Right renal cortex interstitium (tissue), 3 donors: Measurements from ENCODE around the gene PTX4. TPM values are rescaled to one million over a fixed set of nuclear protein-coding genes. Genes with fewer than 3 reads are reported as not detected.

Experiments
- DNase-seq, 3 donors: peaks; one replicate each; pipeline ENCODE4 v3.0.0-alpha.2; 2013; ENCODE audit warnings: low read depth in 3 of 3, low spot score in 2 of 3
- polyA plus RNA-seq, 3 donors: library from polyadenylated mRNA; unstranded; fragments of 120-200 nt; gene quantifications; one replicate each; pipeline ENCODE4 v1.2.1, GENCODE V29; 2013; ENCODE audit not compliant: insufficient read length in 3 of 3

PTX4 gene
- polyA plus RNA-seq, 3 donors, result not detected

GRCh38 chr16:1501630-1502029 lies 12.9 kb upstream of the PTX4 start:
- no peak for DNase-seq

- DNase-seq, result no peak
Measured at GRCh38 chr16:1500465-1501150, 11.9 kb upstream of the PTX4 start.

DNA sequence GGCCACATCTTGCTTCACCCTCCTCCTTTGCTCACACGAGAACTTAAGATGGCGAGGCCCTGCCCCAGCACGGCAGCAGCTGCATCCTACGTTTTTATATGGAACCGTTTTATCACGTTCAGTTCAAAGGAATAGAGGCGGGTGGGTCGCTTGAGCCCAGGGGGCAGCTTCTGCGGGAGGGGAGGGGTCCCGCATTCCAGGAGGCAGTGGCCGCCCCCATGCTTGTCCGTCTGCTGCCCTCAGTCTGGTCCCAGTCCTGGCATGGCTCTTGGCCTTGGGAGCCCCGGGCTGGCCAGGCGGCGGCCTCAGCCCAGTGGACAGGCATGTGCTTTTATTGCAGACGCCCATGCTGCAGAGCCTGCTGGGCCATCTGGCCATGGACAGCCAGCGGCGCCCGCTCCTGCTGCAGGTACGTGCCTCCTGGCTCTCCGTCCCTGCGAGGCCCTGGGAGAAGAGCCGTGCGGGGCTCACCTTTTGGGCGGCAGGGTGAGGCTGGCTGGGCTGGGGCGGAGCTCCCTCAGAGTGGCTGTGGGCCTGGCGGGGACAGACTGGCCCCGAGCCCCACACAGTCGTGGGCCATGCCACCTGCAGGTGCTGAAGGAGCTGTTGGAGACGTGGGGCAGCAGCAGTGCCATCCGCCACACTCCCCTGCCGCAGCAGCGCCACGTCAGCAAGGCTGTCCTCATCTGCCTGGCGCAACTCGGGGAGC lies 11.2 kb upstream of the PTX4 start:
- DNase-seq, result no peak

GRCh38 chr16:1498899-1499676 lies 10.3 kb upstream of the PTX4 start:
- DNase-seq, result no peak

- DNase-seq, result no peak
Measured at GRCh38 chr16:1497014-1497598, 8.4 kb upstream of the PTX4 start.

GRCh38 chr16:1496464-1496863 lies 7.7 kb upstream of the PTX4 start:
- no peak for DNase-seq

GRCh38 chr16:1495889-1496262 lies 7.1 kb upstream of the PTX4 start:
- DNase-seq, result no peak

DNA sequence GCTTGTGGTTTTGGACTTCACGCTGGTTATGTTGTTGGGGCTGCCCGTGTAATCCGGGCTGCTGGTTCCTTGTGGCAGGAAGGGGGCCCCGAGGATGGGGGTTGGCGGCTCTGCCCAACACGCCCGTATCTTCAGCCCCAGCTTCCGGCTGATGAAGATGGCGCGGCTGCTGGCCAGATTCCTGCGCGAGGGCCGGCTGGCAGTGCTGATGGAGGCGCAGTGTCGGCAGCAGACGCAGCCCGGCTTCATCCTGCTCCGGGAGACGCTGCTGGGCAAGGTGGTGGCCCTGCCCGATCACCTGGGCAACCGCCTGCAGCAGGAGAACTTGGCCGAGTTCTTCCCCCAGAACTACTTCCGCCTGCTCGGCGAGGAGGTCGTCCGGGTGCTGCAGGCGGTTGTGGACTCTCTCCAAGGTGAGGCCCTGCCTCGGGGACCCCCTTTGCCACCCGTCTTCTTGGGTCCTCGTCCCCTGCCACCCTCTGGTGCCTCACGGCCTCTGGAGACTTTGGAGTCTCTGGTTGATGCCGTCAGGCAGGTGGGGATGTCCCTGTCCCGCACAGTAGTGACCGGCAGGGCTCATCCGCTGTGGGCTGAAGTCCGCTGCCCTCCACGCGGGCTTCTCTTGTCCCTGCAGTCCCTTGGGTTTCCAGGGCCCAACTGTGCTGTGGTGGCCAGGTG lies 6.6 kb upstream of the PTX4 start:
- no peak for DNase-seq

- DNase-seq, result no peak
Measured at GRCh38 chr16:1494711-1495110, 6.0 kb upstream of the PTX4 start.

DNA sequence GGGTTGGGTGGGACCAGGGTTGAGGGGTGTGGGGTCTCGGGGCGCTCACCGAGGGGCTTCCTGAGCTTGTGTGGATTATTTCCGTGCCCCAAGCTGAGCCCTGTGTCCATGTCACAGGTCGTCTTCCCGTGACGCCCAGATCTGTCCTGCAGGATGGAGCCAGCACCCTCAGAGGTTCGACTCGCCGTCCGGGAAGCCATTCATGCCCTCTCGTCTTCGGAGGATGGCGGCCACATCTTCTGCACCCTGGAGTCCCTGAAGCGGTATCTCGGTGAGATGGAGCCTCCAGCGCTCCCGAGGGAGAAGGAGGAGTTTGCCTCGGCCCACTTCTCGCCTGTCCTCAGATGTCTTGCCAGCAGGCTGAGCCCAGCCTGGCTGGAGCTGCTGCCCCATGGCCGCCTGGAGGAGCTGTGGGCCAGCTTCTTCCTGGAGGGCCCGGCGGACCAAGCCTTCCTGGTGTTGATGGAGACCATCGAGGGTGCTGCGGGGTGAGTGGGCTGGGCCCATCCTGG lies 5.4 kb upstream of the PTX4 start:
- DNase-seq, result no peak

GRCh38 chr16:1493746-1494094 lies 5.0 kb upstream of the PTX4 start:
- no peak for DNase-seq

DNA sequence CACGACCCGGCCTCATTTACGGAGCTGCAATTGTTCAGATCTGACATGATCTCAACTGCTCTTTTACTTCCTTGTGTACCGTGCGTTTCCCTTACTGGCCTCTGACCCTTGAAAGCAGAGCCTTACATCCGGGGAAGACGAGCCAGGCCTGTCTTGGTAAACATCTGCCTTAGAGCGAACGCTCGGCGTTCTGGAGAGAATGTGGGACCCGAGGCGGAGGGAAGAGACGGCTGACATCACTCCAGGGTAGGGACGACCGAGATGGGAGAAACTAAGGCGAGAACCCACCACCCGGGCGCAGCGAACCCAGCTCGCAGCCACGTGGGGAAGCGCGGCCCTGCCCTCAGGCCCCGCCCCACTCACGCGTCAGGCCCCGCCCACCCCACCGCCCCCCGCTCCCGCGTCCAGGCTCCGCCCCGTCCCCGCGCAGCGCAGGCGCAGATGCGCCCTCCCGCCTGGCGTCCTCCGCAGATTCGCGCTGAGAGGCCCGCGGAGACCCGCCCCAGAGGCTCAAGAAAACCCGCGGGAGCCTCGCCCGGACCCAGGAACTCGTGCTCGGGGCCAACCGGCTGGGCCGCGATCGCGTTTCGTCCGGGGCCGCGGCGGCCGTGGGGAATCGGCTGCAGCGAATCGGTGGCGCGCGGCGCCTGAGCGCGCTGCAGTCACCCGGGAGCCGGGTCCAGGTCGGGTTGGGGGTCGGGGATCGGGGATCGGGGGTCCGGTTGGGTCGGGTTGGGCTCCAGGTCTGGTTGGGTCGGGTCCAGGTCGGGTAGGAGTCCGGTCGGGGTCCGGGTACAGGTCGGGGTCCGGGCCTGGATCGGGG lies 4.4 kb upstream of the PTX4 start, which contains the start of gene TELO2:
Gene TELO2 (plus strand): TSS at position 438 of the 823 bp plus-strand sequence. CDS start 922 bp downstream, outside the sequence.
- peak; percentile 53 to 64 (median 57) for DNase-seq

- DNase-seq, result no peak
Measured at GRCh38 chr16:1492082-1492922, 3.6 kb upstream of the PTX4 start.

- DNase-seq, result no peak
Measured at GRCh38 chr16:1491327-1491726, 2.6 kb upstream of the PTX4 start.

- DNase-seq, result no peak
Measured at GRCh38 chr16:1489077-1489476, 333 bp upstream of the PTX4 start.

DNA sequence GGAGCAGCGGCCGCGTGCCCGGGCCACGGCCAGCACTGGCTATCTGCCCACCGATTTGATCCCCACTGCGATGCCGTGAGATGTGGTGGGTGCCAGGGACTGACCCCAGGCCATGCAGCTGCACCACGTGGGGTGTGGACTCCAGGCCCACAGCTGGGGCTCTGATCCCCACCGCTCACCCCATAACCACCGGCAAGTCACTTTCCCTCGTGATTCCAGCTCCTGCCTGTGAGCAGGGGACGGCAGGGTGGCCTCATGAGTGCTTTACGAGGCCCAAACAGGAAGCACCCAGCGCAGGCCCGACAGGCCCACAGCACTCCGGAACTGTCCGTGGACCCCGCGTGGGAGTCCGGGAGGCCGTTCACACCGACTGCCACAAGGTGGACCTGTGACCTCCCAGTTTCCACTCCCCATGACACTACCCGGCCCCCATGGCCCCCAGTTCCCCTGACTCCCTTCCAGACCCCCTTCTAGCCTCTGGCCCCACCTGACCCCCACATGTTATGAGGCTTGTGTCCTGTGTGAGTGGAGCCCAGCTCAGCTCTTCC lies 616 bp downstream of the PTX4 start:
- DNase-seq, result no peak

- DNase-seq, result no peak
Measured at GRCh38 chr16:1487395-1488053, 1.2 kb downstream of the PTX4 start.
